ENCODE data around the gene TEF.

GRCh38 chr22:41366323-41367029 lies 15.3 kb upstream of the TEF start:
- TF ChIP-seq CTCF (IDR thresholded peaks at IDR 0.05) (no peak), POLR2A (IDR thresholded peaks at IDR 0.05) (no peak)

All from uterus (tissue), 2 donors.